Fibroblast of the aortic adventitia (primary cell): ENCODE data around the gene SRRM4. TPM values are rescaled to one million over a fixed set of nuclear protein-coding genes. Genes with fewer than 3 reads are reported as not detected.

Experiments
- total RNA-seq: library from RNA; depleted of rRNA; stranded (reverse); fragments of >200 nt; gene quantifications from 2 replicates; pipeline ENCODE4 v1.2.3, GENCODE V29; 2012; ENCODE audit warnings: low replicate concordance

The SRRM4 gene
- total RNA-seq, 1 donor, result not detected

Other genes starting within 250 kb of the SRRM4 start
- 7.7 and 23.1 TPM in 2 replicates for gene HSPB8, start 197.4 kb downstream of the SRRM4 start, total RNA-seq